ENCODE measurements around the gene KRT36. TPM values are rescaled to one million over a fixed set of nuclear protein-coding genes. Genes with fewer than 3 reads are reported as not detected.

KRT36 gene
- total RNA-seq, 1 experiment from 2014 or later, result not detected

- no peaks in the 10 kb centered on the region for H3K36me3 ChIP-seq (ENCODE audit: control insufficient read depth, insufficient read depth, low read length)
- DNase-seq, result no peak
- Mint-ChIP-seq H3K27ac (ENCODE audit: unreplicated experiment) (no peak overlapping the region), H3K9me3 (ENCODE audit: unreplicated experiment) (no peaks in the 10 kb centered on the region), H3K4me1 (ENCODE audit: low read depth, unreplicated experiment) (peaks cover 6% of the 10 kb centered on the region), H3K36me3 (ENCODE audit: insufficient read depth, unreplicated experiment) (no peaks in the 10 kb centered on the region), H3K27me3 (ENCODE audit: insufficient read depth, unreplicated experiment) (no peaks in the 10 kb centered on the region), H3K4me3 (ENCODE audit: unreplicated experiment) (no peak overlapping the region)
- ChIA-PET CTCF (no interaction called here), POLR2A (no interaction called here)
- no peaks in the 10 kb centered on the region for H3K27me3 ChIP-seq (replicated peaks; ENCODE audit: control insufficient read depth, insufficient read depth, low read length)
- H3K4me1 ChIP-seq, result no peaks in the 10 kb centered on the region; the same call in 1 of the 2 replicates
- TF ChIP-seq CTCF (IDR thresholded peaks at IDR 0.05; ENCODE audit: insufficient read depth in 1 of 2, low read depth in 1 of 2, low read length in 1 of 2, severe bottlenecking in 1 of 2, unreplicated experiment in 1 of 2), result no peak
- BruUV-seq (replicated peaks), result no TSS peak
- H3K4me3 ChIP-seq (ENCODE audit: low read depth, low read length), result no peak overlapping the region
- intact Hi-C loops (cut with micrococcal nuclease; ENCODE audit: unreplicated experiment), result loop anchor here (10.0 kb wide), 1 partner anchor 175 kb away; no protein-coding TSS in a partner anchor
- H3K9me3 ChIP-seq, result no peaks in the 10 kb centered on the region
Observed at GRCh38 chr17:41499714-41500113, 10.0 kb upstream of the KRT36 start.

- CTCF ChIA-PET, result interaction anchor here (0.5 to 2.2 kb wide), 2 partner anchors 51 to 293 kb away, joined by 3 to 7 read pairs; no protein-coding TSS in a partner anchor
Observed at GRCh38 chr17:41498276-41498675, 8.6 kb upstream of the KRT36 start.

GRCh38 chr17:41496803-41497484 is 7.2 kb upstream of the KRT36 start:
- H3K27ac Mint-ChIP-seq (ENCODE audit: unreplicated experiment), result no peak overlapping the region
- no TSS peak for BruUV-seq (replicated peaks)
- H3K36me3 Mint-ChIP-seq (ENCODE audit: insufficient read depth, unreplicated experiment), result no peaks in the 10 kb centered on the region
- intact Hi-C loops (cut with micrococcal nuclease; ENCODE audit: unreplicated experiment), result loop anchor here (10.0 kb wide), 1 partner anchor 172 kb away; no protein-coding TSS in a partner anchor
- Histone ChIP-seq H3K4me3 (ENCODE audit: low read depth, low read length) (no peak overlapping the region), H3K27me3 (replicated peaks; ENCODE audit: control insufficient read depth, insufficient read depth, low read length) (no peaks in the 10 kb centered on the region), H3K4me1 (no peaks in the 10 kb centered on the region; the same call in 1 of the 2 replicates), H3K9me3 (no peaks in the 10 kb centered on the region), H3K36me3 (ENCODE audit: control insufficient read depth, insufficient read depth, low read length) (no peaks in the 10 kb centered on the region)
- ChIA-PET POLR2A (no interaction called here), CTCF (interaction anchor here (0.6 to 2.2 kb wide), 3 partner anchors 52 to 148 kb away, joined by 3 to 7 read pairs (median 5); no protein-coding TSS in a partner anchor)
- no peak overlapping the region for H3K4me3 Mint-ChIP-seq (ENCODE audit: unreplicated experiment)
- peak; percentile 76 to 79 for DNase-seq
- no peaks in the 10 kb centered on the region for H3K27me3 Mint-ChIP-seq (ENCODE audit: insufficient read depth, unreplicated experiment)
- peak; percentile 61 to 64 for TF ChIP-seq CTCF (IDR thresholded peaks at IDR 0.05; ENCODE audit: insufficient read depth in 1 of 2, low read depth in 1 of 2, low read length in 1 of 2, severe bottlenecking in 1 of 2, unreplicated experiment in 1 of 2)
- peaks cover 6% of the 10 kb centered on the region for H3K4me1 Mint-ChIP-seq (ENCODE audit: low read depth, unreplicated experiment)
- H3K9me3 Mint-ChIP-seq (ENCODE audit: unreplicated experiment), result no peaks in the 10 kb centered on the region

More at GRCh38 chr17:41498276-41498675, 8.6 kb upstream of the KRT36 start:
- Mint-ChIP-seq H3K4me3 (ENCODE audit: unreplicated experiment) (no peak overlapping the region), H3K36me3 (ENCODE audit: insufficient read depth, unreplicated experiment) (no peaks in the 10 kb centered on the region), H3K27ac (ENCODE audit: unreplicated experiment) (no peak overlapping the region), H3K4me1 (ENCODE audit: low read depth, unreplicated experiment) (peaks cover 6% of the 10 kb centered on the region), H3K27me3 (ENCODE audit: insufficient read depth, unreplicated experiment) (no peaks in the 10 kb centered on the region), H3K9me3 (ENCODE audit: unreplicated experiment) (no peaks in the 10 kb centered on the region)
- DNase-seq, result no peak
- no peaks in the 10 kb centered on the region; the same call in 1 of the 2 replicates for H3K4me1 ChIP-seq
- no peaks in the 10 kb centered on the region for H3K9me3 ChIP-seq
- intact Hi-C loops (cut with micrococcal nuclease; ENCODE audit: unreplicated experiment), result loop anchor here (10.0 kb wide), 1 partner anchor 173 kb away; no protein-coding TSS in a partner anchor
- H3K36me3 ChIP-seq (ENCODE audit: control insufficient read depth, insufficient read depth, low read length), result no peaks in the 10 kb centered on the region
- no peaks in the 10 kb centered on the region for H3K27me3 ChIP-seq (replicated peaks; ENCODE audit: control insufficient read depth, insufficient read depth, low read length)
- POLR2A ChIA-PET, result no interaction called here
- no peak for TF ChIP-seq CTCF (IDR thresholded peaks at IDR 0.05; ENCODE audit: insufficient read depth in 1 of 2, low read depth in 1 of 2, low read length in 1 of 2, severe bottlenecking in 1 of 2, unreplicated experiment in 1 of 2)
- BruUV-seq (replicated peaks), result no TSS peak
- H3K4me3 ChIP-seq (ENCODE audit: low read depth, low read length), result no peak overlapping the region

Measured in Caco-2 (cell line).